ENCODE measurements around the gene SH2B3. TPM values are rescaled to one million over a fixed set of nuclear protein-coding genes. Genes with fewer than 3 reads are reported as not detected.

SH2B3 gene
- total RNA-seq, 1 experiment from 2014 or later: 120 TPM

- DNase-seq (ENCODE audit: low read depth): no peak
These were observed 21.8 kb downstream of the SH2B3 start for GRCh38 chr12:111427417-111428074.

GRCh38 chr12:111428081-111428727 lies 22.5 kb downstream of the SH2B3 start:
- no peak for DNase-seq (ENCODE audit: low read depth)

GRCh38 chr12:111428728-111429175 lies 23.0 kb downstream of the SH2B3 start:
- DNase-seq (ENCODE audit: low read depth): no peak

- DNase-seq (ENCODE audit: low read depth): no peak
These were observed 24.2 kb downstream of the SH2B3 start for GRCh38 chr12:111429828-111430432.

GRCh38 chr12:111430433-111431353 lies 25.0 kb downstream of the SH2B3 start:
- no peak for DNase-seq (ENCODE audit: low read depth)

GRCh38 chr12:111431772-111432171 lies 26.0 kb downstream of the SH2B3 start:
- DNase-seq (ENCODE audit: low read depth): no peak

- DNase-seq (ENCODE audit: low read depth): no peak
These were observed 28.3 kb downstream of the SH2B3 start for GRCh38 chr12:111434049-111434448.

GRCh38 chr12:111434680-111435338 lies 29.1 kb downstream of the SH2B3 start:
- DNase-seq (ENCODE audit: low read depth): peak; percentile 72

- DNase-seq (ENCODE audit: low read depth): peak; percentile 70
These were observed 30.0 kb downstream of the SH2B3 start for GRCh38 chr12:111435661-111436201.

GRCh38 chr12:111436266-111436665 lies 30.5 kb downstream of the SH2B3 start:
- no peak for DNase-seq (ENCODE audit: low read depth)

- DNase-seq (ENCODE audit: low read depth): no peak
These were observed 31.1 kb downstream of the SH2B3 start for GRCh38 chr12:111436811-111437210.

- DNase-seq (ENCODE audit: low read depth): peak; percentile 88
These were observed 32.2 kb downstream of the SH2B3 start for GRCh38 chr12:111437816-111438454.

GRCh38 chr12:111438481-111438880 lies 32.8 kb downstream of the SH2B3 start:
- DNase-seq (ENCODE audit: low read depth): peak; percentile 79

- DNase-seq (ENCODE audit: low read depth): no peak
These were observed 34.0 kb downstream of the SH2B3 start for GRCh38 chr12:111439657-111440151.

GRCh38 chr12:111440152-111440551 lies 34.4 kb downstream of the SH2B3 start:
- DNase-seq (ENCODE audit: low read depth): no peak

GRCh38 chr12:111440631-111441030 lies 34.9 kb downstream of the SH2B3 start:
- DNase-seq (ENCODE audit: low read depth): no peak

- DNase-seq (ENCODE audit: low read depth): no peak
These were observed 35.6 kb downstream of the SH2B3 start for GRCh38 chr12:111441107-111441928.

- DNase-seq (ENCODE audit: low read depth): no peak
These were observed 36.8 kb downstream of the SH2B3 start for GRCh38 chr12:111442301-111443045.

GRCh38 chr12:111443086-111443485 lies 37.4 kb downstream of the SH2B3 start:
- no peak for DNase-seq (ENCODE audit: low read depth)
